ENCODE results near the gene PRRT1. TPM values are rescaled to one million over a fixed set of nuclear protein-coding genes. Genes with fewer than 3 reads are reported as not detected.
A peak's percentile ranks its signal among the peaks of the same experiment; 100 is the strongest.

The PRRT1 gene
- total RNA-seq, 1 donor from 2014 or later, result 2.1 TPM

DNA sequence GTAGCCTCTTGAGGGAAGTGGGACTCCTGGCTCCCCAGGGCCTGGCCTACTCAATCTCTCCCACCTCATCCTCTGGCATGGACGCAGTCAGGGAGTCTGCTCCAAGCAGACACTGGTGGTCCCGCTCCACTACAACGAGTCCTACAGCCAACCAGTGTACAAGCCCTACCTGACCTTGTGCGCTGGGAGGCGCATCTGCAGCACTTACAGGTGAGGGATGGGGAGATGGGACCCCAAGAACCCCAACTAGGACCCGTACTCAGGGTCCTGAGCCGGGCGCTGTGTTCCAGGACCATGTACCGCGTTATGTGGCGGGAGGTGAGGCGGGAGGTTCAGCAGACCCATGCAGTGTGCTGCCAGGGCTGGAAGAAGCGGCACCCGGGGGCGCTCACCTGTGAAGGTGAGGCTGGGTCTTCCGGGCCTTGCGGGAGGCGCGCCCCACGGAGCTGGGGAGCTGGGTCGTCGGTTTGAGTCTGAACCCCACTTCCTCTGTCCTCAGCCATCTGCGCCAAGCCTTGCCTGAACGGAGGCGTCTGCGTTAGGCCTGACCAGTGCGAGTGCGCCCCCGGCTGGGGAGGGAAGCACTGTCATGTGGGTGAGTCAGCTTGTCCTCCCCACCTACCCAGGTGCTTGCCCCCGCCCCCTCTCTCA is 14.8 kb upstream of the PRRT1 start:
- H3K36me3 Mint-ChIP-seq (ENCODE audit: low read depth, unreplicated experiment), result peaks cover 43% of the 10 kb centered on the region
- H3K27me3 Mint-ChIP-seq (ENCODE audit: unreplicated experiment), result peaks cover 15% of the 10 kb centered on the region
- H3K4me1 Mint-ChIP-seq (ENCODE audit: unreplicated experiment), result peaks cover 36% of the 10 kb centered on the region
- no peak overlapping the region for H3K27ac Mint-ChIP-seq (ENCODE audit: unreplicated experiment)
- TF ChIP-seq, protein P1, sequence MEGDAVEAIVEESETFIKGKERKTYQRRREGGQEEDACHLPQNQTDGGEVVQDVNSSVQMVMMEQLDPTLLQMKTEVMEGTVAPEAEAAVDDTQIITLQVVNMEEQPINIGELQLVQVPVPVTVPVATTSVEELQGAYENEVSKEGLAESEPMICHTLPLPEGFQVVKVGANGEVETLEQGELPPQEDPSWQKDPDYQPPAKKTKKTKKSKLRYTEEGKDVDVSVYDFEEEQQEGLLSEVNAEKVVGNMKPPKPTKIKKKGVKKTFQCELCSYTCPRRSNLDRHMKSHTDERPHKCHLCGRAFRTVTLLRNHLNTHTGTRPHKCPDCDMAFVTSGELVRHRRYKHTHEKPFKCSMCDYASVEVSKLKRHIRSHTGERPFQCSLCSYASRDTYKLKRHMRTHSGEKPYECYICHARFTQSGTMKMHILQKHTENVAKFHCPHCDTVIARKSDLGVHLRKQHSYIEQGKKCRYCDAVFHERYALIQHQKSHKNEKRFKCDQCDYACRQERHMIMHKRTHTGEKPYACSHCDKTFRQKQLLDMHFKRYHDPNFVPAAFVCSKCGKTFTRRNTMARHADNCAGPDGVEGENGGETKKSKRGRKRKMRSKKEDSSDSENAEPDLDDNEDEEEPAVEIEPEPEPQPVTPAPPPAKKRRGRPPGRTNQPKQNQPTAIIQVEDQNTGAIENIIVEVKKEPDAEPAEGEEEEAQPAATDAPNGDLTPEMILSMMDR (IDR thresholded peaks at IDR 0.05; ENCODE audit: unreplicated experiment), result no peak
- no peak overlapping the region for H3K4me3 Mint-ChIP-seq (ENCODE audit: unreplicated experiment)
- H3K9me3 Mint-ChIP-seq (ENCODE audit: unreplicated experiment), result no peaks in the 10 kb centered on the region
- no peak for DNase-seq (ENCODE audit: low spot score)

DNA sequence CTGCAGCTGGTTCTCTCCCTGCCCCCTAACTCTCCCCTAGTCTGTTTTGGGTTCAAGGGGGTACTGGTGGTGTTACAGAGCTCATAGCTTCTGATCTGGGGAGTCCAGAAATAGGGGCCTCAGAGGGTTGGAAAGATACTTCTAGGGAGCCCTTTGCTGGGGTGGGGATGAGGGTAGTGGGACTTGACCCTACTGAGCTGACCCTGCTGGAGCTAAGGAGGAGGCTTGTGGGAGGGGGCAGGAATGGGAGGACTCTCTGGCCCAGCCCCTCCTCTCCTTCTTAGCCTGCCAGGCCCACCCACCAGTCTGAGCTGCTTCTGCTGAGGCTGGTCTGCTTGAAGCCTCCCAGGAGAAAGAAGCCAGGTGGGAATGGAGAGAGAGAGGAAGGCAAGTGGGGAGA is 12.6 kb upstream of the PRRT1 start, which contains the start of gene EGFL8:
EGFL8 (plus strand) TSS at position 301 of the 400 bp plus-strand sequence. CDS start 1,571 bp downstream, outside the sequence.
- Mint-ChIP-seq H3K27ac (ENCODE audit: unreplicated experiment) (peak within 1 kb of the TSS; percentile 91), H3K4me1 (ENCODE audit: unreplicated experiment) (peaks cover 31% of the 10 kb centered on the region), H3K4me3 (ENCODE audit: unreplicated experiment) (peak within 1 kb of the TSS; percentile 47), H3K27me3 (ENCODE audit: unreplicated experiment) (peaks cover 13% of the 10 kb centered on the region), H3K36me3 (ENCODE audit: low read depth, unreplicated experiment) (peaks cover 32% of the 10 kb centered on the region), H3K9me3 (ENCODE audit: unreplicated experiment) (no peaks in the 10 kb centered on the region)
- TF ChIP-seq, protein P1 (IDR thresholded peaks at IDR 0.05; ENCODE audit: unreplicated experiment), result no peak
- DNase-seq (ENCODE audit: low spot score), result no peak

DNA sequence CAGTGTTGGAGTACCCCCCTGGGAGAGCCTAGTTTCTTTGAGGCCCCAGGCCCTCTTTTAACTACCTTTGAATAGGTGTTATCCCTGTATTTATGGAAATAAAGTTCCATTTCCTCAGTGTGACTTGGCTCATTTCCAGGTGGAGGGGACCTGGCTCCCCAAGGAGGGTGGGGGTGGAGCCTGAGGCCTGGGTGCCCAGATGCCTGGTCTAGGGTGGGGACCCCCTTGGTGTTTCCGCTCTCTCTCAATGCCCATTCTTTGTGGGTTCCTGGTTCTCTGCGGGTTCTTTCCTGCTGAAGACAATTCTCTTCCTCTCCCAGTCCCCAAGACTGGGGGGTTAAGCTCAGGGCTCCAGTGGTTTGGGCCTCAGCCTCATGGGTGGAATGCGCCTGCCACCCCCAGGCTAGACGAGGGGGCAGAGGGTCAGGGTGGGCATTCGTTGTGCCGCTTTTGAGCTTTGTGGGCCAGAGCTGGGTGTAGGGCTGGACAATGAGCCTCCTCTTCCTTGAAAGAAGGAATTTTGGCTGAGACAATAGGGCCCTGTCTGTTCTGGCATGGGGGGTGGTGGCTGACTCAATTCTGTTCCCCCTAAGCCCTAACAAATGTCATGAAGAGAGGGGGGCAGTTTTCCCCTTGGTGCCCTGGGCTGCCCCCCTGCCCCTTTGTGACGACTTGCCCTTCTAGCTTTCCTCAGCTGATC is 12.0 kb upstream of the PRRT1 start:
- TF ChIP-seq, protein P1 (IDR thresholded peaks at IDR 0.05; ENCODE audit: unreplicated experiment), result no peak
- peak overlapping the region; percentile 91 for H3K27ac Mint-ChIP-seq (ENCODE audit: unreplicated experiment)
- H3K4me1 Mint-ChIP-seq (ENCODE audit: unreplicated experiment), result peaks cover 31% of the 10 kb centered on the region
- H3K27me3 Mint-ChIP-seq (ENCODE audit: unreplicated experiment), result peaks cover 13% of the 10 kb centered on the region
- no peak for DNase-seq (ENCODE audit: low spot score)
- peaks cover 30% of the 10 kb centered on the region for H3K36me3 Mint-ChIP-seq (ENCODE audit: low read depth, unreplicated experiment)
- no peaks in the 10 kb centered on the region for H3K9me3 Mint-ChIP-seq (ENCODE audit: unreplicated experiment)
- H3K4me3 Mint-ChIP-seq (ENCODE audit: unreplicated experiment), result no peak overlapping the region

DNA sequence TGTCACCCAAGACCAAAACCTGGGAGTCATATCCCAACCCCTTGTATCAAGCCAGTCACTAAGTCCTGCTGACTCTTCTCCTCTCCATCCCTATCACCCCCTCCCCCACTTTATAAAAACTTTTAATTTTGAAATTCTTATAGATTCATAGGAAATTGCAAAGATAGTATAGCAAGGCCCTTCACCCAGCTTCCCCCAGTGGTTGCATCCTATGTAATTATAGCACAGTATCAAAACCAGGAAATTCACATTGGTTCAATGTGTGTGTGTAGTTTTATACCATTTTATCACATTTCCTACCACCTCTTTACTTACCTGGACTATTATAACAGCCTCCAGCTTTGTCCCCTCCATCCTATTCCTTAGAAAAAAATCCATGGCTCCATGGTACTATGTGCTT is 6.3 kb upstream of the PRRT1 start:
- H3K27me3 Mint-ChIP-seq (ENCODE audit: unreplicated experiment), result peaks cover 3% of the 10 kb centered on the region
- H3K4me1 Mint-ChIP-seq (ENCODE audit: unreplicated experiment), result peaks cover 20% of the 10 kb centered on the region
- TF ChIP-seq, protein P1 (IDR thresholded peaks at IDR 0.05; ENCODE audit: unreplicated experiment), result no peak
- no peaks in the 10 kb centered on the region for H3K9me3 Mint-ChIP-seq (ENCODE audit: unreplicated experiment)
- DNase-seq (ENCODE audit: low spot score), result no peak
- no peak overlapping the region for H3K27ac Mint-ChIP-seq (ENCODE audit: unreplicated experiment)
- peak overlapping the region; percentile 83 for H3K4me3 Mint-ChIP-seq (ENCODE audit: unreplicated experiment)
- peaks cover 18% of the 10 kb centered on the region for H3K36me3 Mint-ChIP-seq (ENCODE audit: low read depth, unreplicated experiment)

DNA sequence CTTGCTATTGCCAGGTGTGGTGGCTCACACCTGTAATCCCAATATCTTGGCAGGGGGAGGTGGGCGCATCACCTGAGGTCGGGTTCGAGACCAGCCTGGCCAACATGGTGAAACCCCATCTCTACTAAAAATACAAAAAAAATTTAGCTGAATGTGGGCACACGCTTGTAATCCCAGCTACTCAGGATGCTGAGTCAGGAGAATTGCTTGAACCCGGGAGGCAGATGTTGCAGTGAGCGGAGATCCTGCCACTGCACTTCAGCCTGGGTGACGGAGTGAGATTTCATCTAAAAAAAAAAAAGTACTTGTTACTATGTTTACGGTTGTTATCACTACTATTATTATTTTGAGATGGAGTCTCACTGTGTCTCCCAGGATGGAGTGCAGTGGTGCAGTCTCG is 5.2 kb upstream of the PRRT1 start:
- no peaks in the 10 kb centered on the region for H3K9me3 Mint-ChIP-seq (ENCODE audit: unreplicated experiment)
- H3K4me3 Mint-ChIP-seq (ENCODE audit: unreplicated experiment), result no peak overlapping the region
- H3K27ac Mint-ChIP-seq (ENCODE audit: unreplicated experiment), result no peak overlapping the region
- peaks cover 23% of the 10 kb centered on the region for H3K4me1 Mint-ChIP-seq (ENCODE audit: unreplicated experiment)
- DNase-seq (ENCODE audit: low spot score), result no peak
- H3K27me3 Mint-ChIP-seq (ENCODE audit: unreplicated experiment), result peaks cover 2% of the 10 kb centered on the region
- peaks cover 11% of the 10 kb centered on the region for H3K36me3 Mint-ChIP-seq (ENCODE audit: low read depth, unreplicated experiment)
- TF ChIP-seq, protein P1 (IDR thresholded peaks at IDR 0.05; ENCODE audit: unreplicated experiment), result no peak

All from endothelial cell (in vitro differentiated cells).